Measurements from ENCODE around the gene ITGAD. TPM values are rescaled to one million over a fixed set of nuclear protein-coding genes. Genes with fewer than 3 reads are reported as not detected.

ITGAD gene
- total RNA-seq, 2 experiments from 2014 or later = not detected

GRCh38 chr16:31356566-31357323 lies 36.4 kb upstream of the ITGAD start:
- POLR2A ChIA-PET = interaction anchor here (0.5 kb wide), 1 partner anchor 176 kb away, joined by 7 read pairs; no protein-coding TSS in a partner anchor
- Mint-ChIP-seq H3K4me1 (peaks cover 31% of the 10 kb centered on the region), H3K27ac (no peak overlapping the region), H3K4me3 (no peak overlapping the region), H3K9me3 (ENCODE audit: low read depth) (no peaks in the 10 kb centered on the region), H3K27me3 (peaks cover 5% of the 10 kb centered on the region), H3K36me3 (ENCODE audit: low read depth) (no peaks in the 10 kb centered on the region)
- ATAC-seq = no peak
- CTCF ChIA-PET = no interaction called here
- DNase-seq = no peak
- intact Hi-C loops (cut with DNase I, micrococcal nuclease) = loop anchor here in 1 of 2 experiments (10.0 kb wide), 1 partner anchor 142 kb away; the partner anchor contains the start of genes PYDC1 and TRIM72

- Mint-ChIP-seq H3K36me3 (ENCODE audit: low read depth) (no peaks in the 10 kb centered on the region), H3K27ac (no peak overlapping the region), H3K4me3 (no peak overlapping the region), H3K9me3 (ENCODE audit: low read depth) (no peaks in the 10 kb centered on the region), H3K27me3 (peaks cover 1% of the 10 kb centered on the region), H3K4me1 (peaks cover 23% of the 10 kb centered on the region)
- intact Hi-C loops (cut with DNase I, micrococcal nuclease) = loop anchor here in 1 of 2 experiments (10.0 kb wide), 1 partner anchor 143 kb away; the partner anchor contains the start of genes PYDC1 and TRIM72
- CTCF ChIA-PET = interaction anchor here (1.3 kb wide), 1 partner anchor 31 kb away, joined by 3 read pairs; no protein-coding TSS in a partner anchor
- DNase-seq (no peak), ATAC-seq (no peak)
- POLR2A ChIA-PET = interaction anchor here (0.5 kb wide), 1 partner anchor 177 kb away, joined by 7 read pairs; no protein-coding TSS in a partner anchor
Observed at GRCh38 chr16:31357324-31358109, 35.6 kb upstream of the ITGAD start.

GRCh38 chr16:31360251-31360650 lies 32.9 kb upstream of the ITGAD start:
- no peak for ATAC-seq
- CTCF ChIA-PET = interaction anchor here (0.6 kb wide), 1 partner anchor 84 kb away, joined by 4 read pairs; no protein-coding TSS in a partner anchor
- Mint-ChIP-seq H3K36me3 (ENCODE audit: low read depth) (no peaks in the 10 kb centered on the region), H3K27ac (no peak overlapping the region), H3K4me3 (no peak overlapping the region), H3K4me1 (peaks cover 6% of the 10 kb centered on the region), H3K27me3 (no peaks in the 10 kb centered on the region), H3K9me3 (ENCODE audit: low read depth) (no peaks in the 10 kb centered on the region)
- intact Hi-C loops (cut with DNase I, micrococcal nuclease) = no loop called here
- DNase-seq = no peak
- POLR2A ChIA-PET = no interaction called here

GRCh38 chr16:31361201-31362110 lies 31.7 kb upstream of the ITGAD start:
- CTCF ChIA-PET = no interaction called here
- Mint-ChIP-seq H3K9me3 (ENCODE audit: low read depth) (no peaks in the 10 kb centered on the region), H3K27me3 (no peaks in the 10 kb centered on the region), H3K4me3 (no peak overlapping the region), H3K36me3 (ENCODE audit: low read depth) (no peaks in the 10 kb centered on the region), H3K4me1 (peaks cover 4% of the 10 kb centered on the region), H3K27ac (no peak overlapping the region)
- ATAC-seq (no peak), DNase-seq (no peak)
- intact Hi-C loops (cut with DNase I, micrococcal nuclease) = no loop called here
- POLR2A ChIA-PET = interaction anchor here (0.7 kb wide), 1 partner anchor 150 kb away, joined by 3 read pairs; no protein-coding TSS in a partner anchor

GRCh38 chr16:31362476-31363405 lies 30.4 kb upstream of the ITGAD start:
- Mint-ChIP-seq H3K27ac (no peak overlapping the region), H3K27me3 (no peaks in the 10 kb centered on the region), H3K4me3 (no peak overlapping the region), H3K36me3 (ENCODE audit: low read depth) (no peaks in the 10 kb centered on the region), H3K9me3 (ENCODE audit: low read depth) (no peaks in the 10 kb centered on the region), H3K4me1 (peaks cover 11% of the 10 kb centered on the region)
- ChIA-PET POLR2A (no interaction called here), CTCF (no interaction called here)
- intact Hi-C loops (cut with DNase I, micrococcal nuclease) = no loop called here
- ATAC-seq (no peak), DNase-seq (no peak)

DNA sequence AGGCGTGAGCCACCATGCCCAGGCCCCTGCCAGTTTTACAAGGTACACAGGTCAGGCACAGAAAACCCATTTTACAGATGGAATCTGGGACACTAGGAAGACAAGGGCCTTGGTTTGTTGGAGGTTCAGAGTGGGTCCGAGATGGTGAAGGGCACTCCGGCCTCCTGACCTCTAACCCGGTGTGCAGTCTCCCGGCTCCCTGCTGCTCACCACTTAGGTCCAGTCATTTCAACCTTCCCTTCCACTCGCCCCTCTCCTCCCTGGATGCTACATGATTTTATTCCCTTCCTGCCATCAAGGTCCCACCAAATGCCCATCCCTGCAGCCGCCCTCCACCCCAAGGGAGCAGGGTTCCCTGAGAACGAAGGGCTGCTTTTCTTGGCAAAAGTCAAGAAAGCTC lies 29.4 kb upstream of the ITGAD start:
- Mint-ChIP-seq H3K36me3 (ENCODE audit: low read depth) (no peaks in the 10 kb centered on the region), H3K27ac (no peak overlapping the region), H3K9me3 (ENCODE audit: low read depth) (no peaks in the 10 kb centered on the region), H3K4me1 (peaks cover 13% of the 10 kb centered on the region), H3K4me3 (no peak overlapping the region), H3K27me3 (no peaks in the 10 kb centered on the region)
- ChIA-PET CTCF (no interaction called here), POLR2A (no interaction called here)
- ATAC-seq (no peak), DNase-seq (no peak)
- intact Hi-C loops (cut with DNase I, micrococcal nuclease) = no loop called here

DNA sequence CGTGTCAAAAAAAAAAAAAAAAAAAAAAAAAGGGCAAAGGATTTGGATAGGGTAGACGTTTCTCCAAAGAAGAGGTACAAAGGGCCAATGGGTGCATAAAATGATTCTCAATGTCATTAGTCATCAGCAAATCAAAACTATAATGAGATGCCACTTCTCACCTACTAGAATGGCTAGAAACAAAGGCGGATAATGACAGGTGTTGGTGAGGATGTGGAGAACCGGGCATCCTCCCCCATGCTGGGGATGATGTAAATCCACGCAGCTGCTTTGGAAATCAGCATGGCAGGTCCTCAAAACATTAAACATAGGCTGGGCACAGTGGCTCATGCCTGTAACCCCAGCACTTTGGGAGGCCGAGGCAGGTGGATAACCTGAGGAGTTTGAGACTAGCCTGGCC lies 28.7 kb upstream of the ITGAD start:
- CTCF ChIA-PET = no interaction called here
- Mint-ChIP-seq H3K36me3 (ENCODE audit: low read depth) (no peaks in the 10 kb centered on the region), H3K4me3 (no peak overlapping the region), H3K4me1 (peaks cover 13% of the 10 kb centered on the region), H3K27me3 (no peaks in the 10 kb centered on the region), H3K27ac (no peak overlapping the region), H3K9me3 (ENCODE audit: low read depth) (no peaks in the 10 kb centered on the region)
- POLR2A ChIA-PET = no interaction called here
- ATAC-seq (no peak), DNase-seq (no peak)
- intact Hi-C loops (cut with DNase I, micrococcal nuclease) = no loop called here

GRCh38 chr16:31365131-31365865 lies 27.8 kb upstream of the ITGAD start:
- Mint-ChIP-seq H3K9me3 (ENCODE audit: low read depth) (no peaks in the 10 kb centered on the region), H3K4me3 (no peak overlapping the region), H3K4me1 (peaks cover 13% of the 10 kb centered on the region), H3K27ac (peak overlapping the region; percentile 58), H3K36me3 (ENCODE audit: low read depth) (no peaks in the 10 kb centered on the region), H3K27me3 (no peaks in the 10 kb centered on the region)
- no peak for DNase-seq
- intact Hi-C loops (cut with DNase I, micrococcal nuclease) = no loop called here
- ATAC-seq = peak; percentile 36
- POLR2A ChIA-PET = no interaction called here
- CTCF ChIA-PET = no interaction called here

DNA sequence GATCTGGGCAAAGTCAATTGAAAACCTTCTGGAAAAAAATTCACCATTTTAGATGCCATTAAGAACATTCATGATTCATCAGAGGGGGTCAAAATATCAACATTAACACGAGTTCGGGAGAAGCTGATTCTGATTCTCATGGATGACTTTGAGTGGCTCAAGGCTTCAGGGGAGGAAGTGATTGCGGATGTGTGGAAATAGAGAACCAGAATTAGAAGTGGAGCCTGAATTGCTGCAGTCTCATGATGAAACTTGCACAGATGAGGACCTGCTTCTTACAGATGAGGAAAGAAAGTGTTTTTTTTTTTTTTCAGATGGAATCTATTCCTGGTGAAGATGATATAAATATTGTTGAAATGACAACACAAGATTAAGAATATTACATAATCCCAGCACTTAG lies 25.3 kb upstream of the ITGAD start:
- CTCF ChIA-PET = no interaction called here
- Mint-ChIP-seq H3K4me3 (no peak overlapping the region), H3K36me3 (ENCODE audit: low read depth) (no peaks in the 10 kb centered on the region), H3K9me3 (ENCODE audit: low read depth) (no peaks in the 10 kb centered on the region), H3K27me3 (no peaks in the 10 kb centered on the region), H3K27ac (no peak overlapping the region), H3K4me1 (peaks cover 13% of the 10 kb centered on the region)
- DNase-seq (no peak), ATAC-seq (no peak)
- intact Hi-C loops (cut with DNase I, micrococcal nuclease) = no loop called here
- POLR2A ChIA-PET = no interaction called here

DNA sequence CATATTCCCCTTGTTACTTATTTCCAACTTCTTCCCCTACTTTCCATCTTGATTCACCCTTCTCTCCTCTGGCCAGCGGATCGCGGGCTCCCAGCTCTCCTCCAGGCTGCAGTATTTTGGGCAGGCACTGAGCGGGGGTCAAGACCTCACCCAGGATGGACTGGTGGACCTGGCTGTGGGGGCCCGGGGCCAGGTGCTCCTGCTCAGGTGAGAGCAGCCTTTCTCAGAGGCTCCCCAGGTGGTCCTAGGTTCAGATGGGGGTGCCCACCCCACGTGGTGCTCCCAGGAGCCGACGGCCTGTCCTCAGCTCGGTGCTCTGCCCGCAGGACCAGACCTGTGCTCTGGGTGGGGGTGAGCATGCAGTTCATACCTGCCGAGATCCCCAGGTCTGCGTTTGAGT lies 22.1 kb upstream of the ITGAD start:
- no peak overlapping the region for H3K27ac Mint-ChIP-seq
- CTCF ChIA-PET = no interaction called here
- intact Hi-C loops (cut with DNase I, micrococcal nuclease) = no loop called here

More for the DNA sequence above, 22.1 kb upstream of the ITGAD start:
- Mint-ChIP-seq H3K4me1 (peaks cover 9% of the 10 kb centered on the region), H3K27me3 (no peaks in the 10 kb centered on the region), H3K4me3 (no peak overlapping the region), H3K9me3 (ENCODE audit: low read depth) (no peaks in the 10 kb centered on the region), H3K36me3 (ENCODE audit: low read depth) (no peaks in the 10 kb centered on the region)
- ATAC-seq (no peak), DNase-seq (no peak)
- POLR2A ChIA-PET = no interaction called here

Measured in activated CD4-positive, alpha-beta T cell treated with anti-CD3 and anti-CD28 coated beads for 36 hours (primary cell).